HCT116 (cell line): ENCODE results near the gene CDA. TPM values are rescaled to one million over a fixed set of nuclear protein-coding genes. Genes with fewer than 3 reads are reported as not detected.

Experiments
- ATAC-seq: fragments of 200-7000 bp; cut with Tn5 transposase; 2 replicates; pipeline ENCODE4 v1.9.1; 2020; ENCODE audit warnings: mild to moderate bottlenecking, moderate library complexity
- BruUV-seq: library from RNA; stranded (reverse); fragments of 400-500 nt; replicated peaks from 2 replicates; lab custom pipeline; 2021; lab: Mats Ljungman, UMichigan
- CTCF ChIA-PET: fragments of 300-600 bp; sonication (Branson Sonifier 250); formaldehyde crosslinking; loops from one replicate; lab custom pipeline; 2021; ENCODE audit warnings: antibody characterized with exemption; lab: Charles Lee
- POLR2A ChIA-PET: fragments of 300-600, 350-600 bp; sonication (Branson Sonifier 250); formaldehyde crosslinking; loops from one replicate; lab custom pipeline; 2021; ENCODE audit warnings: antibody characterized with exemption; lab: Charles Lee
- RAD21 ChIA-PET, 2 experiments: fragments of 300-600 bp; sonication (Branson Sonifier 250); formaldehyde crosslinking; loops; one replicate each; lab custom pipeline; 2023; ENCODE audit warnings: low total read pairs in 2 of 2; ENCODE audit not compliant: uncharacterized antibody in 2 of 2, unreplicated experiment in 2 of 2, low non-redundant PET in 1 of 2; lab: Charles Lee
- DNase-seq: peaks from one replicate; pipeline ENCODE4 v3.0.0-alpha.2; 2010; ENCODE audit warnings: low read depth, low spot score
- H2AFZ ChIP-seq: fragments of 200-600 bp; shearing (Covaris generic), sonication (generic); 2 replicates; pipeline ENCODE4 v1.6.1; 2017; ENCODE audit warnings: low read depth, mixed run types, mixed read lengths, antibody characterized with exemption, low read length; ENCODE audit not compliant: poor library complexity, severe bottlenecking
- H3K27ac ChIP-seq: 2 replicates; pipeline ENCODE4 v1.5.1; 2012; ENCODE audit warnings: low read depth, low read length
- H3K27me3 ChIP-seq: fragments of 200-600 bp; sonication (generic); 2 replicates; pipeline ENCODE4 v1.6.1; 2016; ENCODE audit warnings: mixed run types, low read length, mixed read lengths; ENCODE audit not compliant: insufficient read depth
- H3K36me3 ChIP-seq, 2 experiments: fragments of 200-500 bp in 1 of 2; fragments of 200-600 bp in 1 of 2; sonication (Bioruptor generic) in 1 of 2; sonication (generic) in 1 of 2; 2 replicates each; pipeline versions ENCODE4 v1.5.1 to v1.6.1; 2014 to 2016; ENCODE audit warnings: low read length in 2 of 2, inconsistent platforms in 1 of 2, mixed read lengths in 1 of 2, mixed run types in 1 of 2; ENCODE audit not compliant: insufficient read depth in 2 of 2, control insufficient read depth in 1 of 2
- H3K4me1 ChIP-seq, 2 experiments: fragments of 200-600 bp in 1 of 2; sonication (generic) in 1 of 2; 2 replicates each; pipeline versions ENCODE4 v1.5.1 to v1.6.1; 2012 to 2017; ENCODE audit warnings: low read length in 2 of 2, inconsistent platforms in 1 of 2, mild to moderate bottlenecking in 1 of 2, mixed read lengths in 1 of 2, mixed run types in 1 of 2, moderate library complexity in 1 of 2; ENCODE audit not compliant: insufficient read depth in 2 of 2, control insufficient read depth in 1 of 2
- H3K4me2 ChIP-seq: fragments of 200-600 bp; sonication (generic); 2 replicates; pipeline ENCODE4 v1.6.1; 2017; ENCODE audit warnings: mixed run types, low read length, mixed read lengths
- H3K4me3 ChIP-seq, 2 experiments: fragments of 200-600 bp in 1 of 2; sonication (generic) in 1 of 2; replicated peaks in 1 of 2; 2 replicates each; pipeline ENCODE4 v1.5.1; 2011 to 2016; ENCODE audit warnings: low read length in 2 of 2, control low read depth in 1 of 2, low read depth in 1 of 2, mild to moderate bottlenecking in 1 of 2, mixed read lengths in 1 of 2, mixed run types in 1 of 2
- H3K79me2 ChIP-seq: fragments of 200-600 bp; sonication (generic); 2 replicates; pipeline ENCODE4 v1.6.1; 2017; ENCODE audit warnings: mild to moderate bottlenecking, mixed run types, low read length, moderate library complexity, mixed read lengths; ENCODE audit not compliant: insufficient read depth
- H3K9ac ChIP-seq: fragments of 200-600 bp; sonication (generic); 2 replicates; pipeline ENCODE4 v1.6.1; 2016; ENCODE audit warnings: low read length, mixed read lengths
- H3K9me2 ChIP-seq: fragments of 200-600 bp; sonication (generic), shearing (Covaris generic); 2 replicates; pipeline ENCODE4 v1.6.1; 2017; ENCODE audit warnings: mixed run types, mild to moderate bottlenecking, moderate library complexity; ENCODE audit not compliant: insufficient read depth
- H3K9me3 ChIP-seq, 2 experiments: fragments of 200-500 bp in 1 of 2; fragments of 200-600 bp in 1 of 2; sonication (Bioruptor generic) in 1 of 2; sonication (generic) in 1 of 2; 2 replicates each; pipeline ENCODE4 v1.6.1; 2014 to 2017; ENCODE audit warnings: low read length in 2 of 2, mixed read lengths in 2 of 2, inconsistent platforms in 1 of 2, low read depth in 1 of 2, mild to moderate bottlenecking in 1 of 2, mixed run types in 1 of 2, moderate library complexity in 1 of 2; ENCODE audit not compliant: control insufficient read depth in 1 of 2, insufficient read depth in 1 of 2
- H4K20me1 ChIP-seq: fragments of 200-600 bp; sonication (generic), shearing (Covaris generic); 2 replicates; pipeline ENCODE4 v1.6.1; 2017; ENCODE audit warnings: mixed run types, mild to moderate bottlenecking, moderate library complexity; ENCODE audit not compliant: insufficient read depth
- CBX3 ChIP-seq: IDR thresholded peaks from 2 replicates; pipeline ENCODE4 v1.6.1; 2012; ENCODE audit warnings: low read depth
- CEBPB ChIP-seq: IDR thresholded peaks from 2 replicates; pipeline ENCODE4 v1.6.1; 2012; ENCODE audit warnings: low read depth
- EGR1 ChIP-seq: IDR thresholded peaks from 2 replicates; pipeline ENCODE4 v1.6.1; 2012; ENCODE audit warnings: low read depth
- ELF1 ChIP-seq: IDR thresholded peaks from 2 replicates; pipeline ENCODE4 v1.6.1; 2012; ENCODE audit warnings: low read depth, borderline replicate concordance
- EZH2 ChIP-seq: fragments of 200-600 bp; sonication (generic); IDR thresholded peaks from 2 replicates; pipeline ENCODE4 v1.6.1; 2017; ENCODE audit warnings: antibody characterized with exemption, mixed run types
- EZH2phosphoT487 ChIP-seq: fragments of 200-600 bp; IDR thresholded peaks from 2 replicates; pipeline ENCODE4 v1.6.1; 2018; ENCODE audit warnings: antibody characterized with exemption, borderline replicate concordance
- FOSL1 ChIP-seq: IDR thresholded peaks from 2 replicates; pipeline ENCODE4 v1.6.1; 2012; ENCODE audit warnings: low read depth
- JUND ChIP-seq: IDR thresholded peaks from 2 replicates; pipeline ENCODE4 v1.6.1; 2012
- MAX ChIP-seq: IDR thresholded peaks from 2 replicates; pipeline ENCODE4 v1.6.1; 2012
- POLR2A ChIP-seq: IDR thresholded peaks from 2 replicates; pipeline ENCODE4 v1.7.0; 2011; ENCODE audit warnings: borderline replicate concordance; ENCODE audit not compliant: insufficient read depth, insufficient read length; ENCODE audit errors: extremely low read depth
- POLR2AphosphoS5 ChIP-seq: IDR thresholded peaks from 2 replicates; pipeline ENCODE4 v1.6.1; 2011; ENCODE audit warnings: mild to moderate bottlenecking, low read depth, low read length, moderate library complexity
- RAD21 ChIP-seq: IDR thresholded peaks from 2 replicates; pipeline ENCODE4 v1.6.1; 2012; ENCODE audit warnings: low read depth, mild to moderate bottlenecking
- REST ChIP-seq: IDR thresholded peaks from 2 replicates; pipeline ENCODE4 v1.6.1; 2012; ENCODE audit warnings: low read depth
- SIN3A ChIP-seq: IDR thresholded peaks from 2 replicates; pipeline ENCODE4 v1.6.1; 2012; ENCODE audit warnings: low read depth
- SP1 ChIP-seq: IDR thresholded peaks from 2 replicates; pipeline ENCODE4 v1.6.1; 2012; ENCODE audit warnings: low read depth
- SRF ChIP-seq: IDR thresholded peaks from 2 replicates; pipeline ENCODE4 v1.6.1; 2012; ENCODE audit warnings: low read depth
- YY1 ChIP-seq: IDR thresholded peaks from 2 replicates; pipeline ENCODE4 v1.6.1; 2011; ENCODE audit warnings: low read length, low read depth, moderate library complexity, mild to moderate bottlenecking; ENCODE audit not compliant: insufficient replicate concordance; ENCODE audit errors: extremely low read depth
- ZNF274 ChIP-seq: fragments of 200-500 bp; sonication (Bioruptor generic); IDR thresholded peaks from 2 replicates; pipeline ENCODE4 v1.6.1; 2014; ENCODE audit warnings: mild to moderate bottlenecking, low read depth, low read length, inconsistent platforms
- intact Hi-C: fragments of 100-400 bp; cut with micrococcal nuclease; formaldehyde crosslinking; loops from 2 replicates; pipeline ENCODE4 v1.10.0; 2022
- total RNA-seq: library from RNA; stranded (reverse); gene quantifications from one replicate; pipeline ENCODE4 v1.2.1, GENCODE V29; 2021; ENCODE audit not compliant: unreplicated experiment
- TF ChIP-seq, protein P1 (sequence below): IDR thresholded peaks from 2 replicates; pipeline ENCODE4 v1.6.1; 2011; ENCODE audit warnings: mild to moderate bottlenecking, low read length, moderate library complexity; ENCODE audit not compliant: insufficient replicate concordance; ENCODE audit errors: extremely low read depth

CDA gene
- total RNA-seq, 1 experiment from 2014 or later, result 28.6 TPM

GRCh38 chr1:20560966-20561365 lies 27.9 kb upstream of the CDA start:
- ChIA-PET POLR2A (no interaction called here), RAD21 (no interaction called here), CTCF (interaction anchor here (1.7 kb wide), 1 partner anchor 14 kb away, joined by 3 read pairs; no protein-coding TSS in a partner anchor)
- Histone ChIP-seq H3K27me3 (no peaks in the 10 kb centered on the region), H3K4me1 (no peaks in the 10 kb centered on the region), H3K36me3 (no peaks in the 10 kb centered on the region), H3K9me2 (no peaks in the 10 kb centered on the region), H4K20me1 (no peaks in the 10 kb centered on the region), H3K79me2 (no peaks in the 10 kb centered on the region), H3K9ac (no peak overlapping the region), H3K4me3 (no peak overlapping the region), H3K4me2 (no peak overlapping the region), H3K9me3 (no peaks in the 10 kb centered on the region), H3K27ac (no peak overlapping the region)
- intact Hi-C loops, result no loop called here
- DNase-seq (no peak), ATAC-seq (no peak; the same call in 1 of the 2 replicates)
- BruUV-seq, result no TSS peak
- TF ChIP-seq MAX (no peak), YY1 (no peak), ZNF274 (no peak), JUND (no peak), POLR2A (no peak), SIN3A (no peak), ELF1 (no peak), EZH2phosphoT487 (no peak), REST (no peak), CBX3 (no peak), SRF (no peak), CEBPB (no peak), SP1 (no peak), FOSL1 (no peak), EGR1 (no peak), RAD21 (no peak), POLR2AphosphoS5 (no peak), EZH2 (no peak)
- TF ChIP-seq, protein P1, sequence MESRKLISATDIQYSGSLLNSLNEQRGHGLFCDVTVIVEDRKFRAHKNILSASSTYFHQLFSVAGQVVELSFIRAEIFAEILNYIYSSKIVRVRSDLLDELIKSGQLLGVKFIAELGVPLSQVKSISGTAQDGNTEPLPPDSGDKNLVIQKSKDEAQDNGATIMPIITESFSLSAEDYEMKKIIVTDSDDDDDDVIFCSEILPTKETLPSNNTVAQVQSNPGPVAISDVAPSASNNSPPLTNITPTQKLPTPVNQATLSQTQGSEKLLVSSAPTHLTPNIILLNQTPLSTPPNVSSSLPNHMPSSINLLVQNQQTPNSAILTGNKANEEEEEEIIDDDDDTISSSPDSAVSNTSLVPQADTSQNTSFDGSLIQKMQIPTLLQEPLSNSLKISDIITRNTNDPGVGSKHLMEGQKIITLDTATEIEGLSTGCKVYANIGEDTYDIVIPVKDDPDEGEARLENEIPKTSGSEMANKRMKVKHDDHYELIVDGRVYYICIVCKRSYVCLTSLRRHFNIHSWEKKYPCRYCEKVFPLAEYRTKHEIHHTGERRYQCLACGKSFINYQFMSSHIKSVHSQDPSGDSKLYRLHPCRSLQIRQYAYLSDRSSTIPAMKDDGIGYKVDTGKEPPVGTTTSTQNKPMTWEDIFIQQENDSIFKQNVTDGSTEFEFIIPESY, result no peak
- TF ChIP-seq, all 23 proteins: peak for 0
- no peak overlapping the region for H2AFZ ChIP-seq
